Measurements from ENCODE around the gene PLD1.

Gene PLD1

GRCh38 chr3:171703144-171703543 lies 107.1 kb downstream of the PLD1 start:
- ChIA-PET POLR2A (no interaction called here), CTCF (interaction anchor here (1.4 to 2.5 kb wide), 3 partner anchors 12 to 131 kb away, joined by 4 to 6 read pairs (median 5); no protein-coding TSS in a partner anchor)
- DNase-seq (ENCODE audit: extremely low spot score) = no peak
- no peak for TF ChIP-seq CTCF (IDR thresholded peaks at IDR 0.05; ENCODE audit: control extremely low read depth, extremely low read depth, low read depth, missing control alignments)

- ChIA-PET CTCF (interaction anchor here (0.9 to 1.4 kb wide), 2 partner anchors 8 to 32 kb away, joined by 3 read pairs; no protein-coding TSS in a partner anchor), POLR2A (no interaction called here)
- no peak for DNase-seq (ENCODE audit: extremely low spot score)
- no peak for TF ChIP-seq CTCF (IDR thresholded peaks at IDR 0.05; ENCODE audit: control extremely low read depth, extremely low read depth, low read depth, missing control alignments)
Measured at GRCh38 chr3:171700653-171701052, 109.6 kb downstream of the PLD1 start.

GRCh38 chr3:171700157-171700556 lies 110.1 kb downstream of the PLD1 start:
- TF ChIP-seq CTCF (IDR thresholded peaks at IDR 0.05; ENCODE audit: control extremely low read depth, extremely low read depth, low read depth, missing control alignments) = no peak
- no peak for DNase-seq (ENCODE audit: extremely low spot score)
- ChIA-PET POLR2A (no interaction called here), CTCF (interaction anchor here (0.9 to 1.4 kb wide), 2 partner anchors 9 to 32 kb away, joined by 3 read pairs; no protein-coding TSS in a partner anchor)

- ChIA-PET POLR2A (no interaction called here), CTCF (interaction anchor here (1.4 kb wide), 1 partner anchor 33 kb away, joined by 3 read pairs; no protein-coding TSS in a partner anchor)
- DNase-seq (ENCODE audit: extremely low spot score) = no peak
- TF ChIP-seq CTCF (IDR thresholded peaks at IDR 0.05; ENCODE audit: control extremely low read depth, extremely low read depth, low read depth, missing control alignments) = no peak
Measured at GRCh38 chr3:171699601-171700000, 110.7 kb downstream of the PLD1 start.

GRCh38 chr3:171696805-171697204 lies 113.5 kb downstream of the PLD1 start:
- no peak for TF ChIP-seq CTCF (IDR thresholded peaks at IDR 0.05; ENCODE audit: control extremely low read depth, extremely low read depth, low read depth, missing control alignments)
- POLR2A ChIA-PET = no interaction called here
- DNase-seq (ENCODE audit: extremely low spot score) = no peak
- CTCF ChIA-PET = interaction anchor here (1.0 to 2.3 kb wide), 4 partner anchors 8 to 76 kb away, joined by 3 to 7 read pairs (median 6); no protein-coding TSS in a partner anchor

- CTCF ChIA-PET = interaction anchor here (0.9 kb wide), 1 partner anchor 10 kb away, joined by 3 read pairs; no protein-coding TSS in a partner anchor
- TF ChIP-seq CTCF (IDR thresholded peaks at IDR 0.05; ENCODE audit: control extremely low read depth, extremely low read depth, low read depth, missing control alignments) = no peak
- POLR2A ChIA-PET = no interaction called here
- DNase-seq (ENCODE audit: extremely low spot score) = no peak
Measured at GRCh38 chr3:171695426-171695825, 114.9 kb downstream of the PLD1 start.

Measured in GM10248 (cell line).